HG03469 (cell line): ENCODE measurements around the gene LMTK2.

ENCODE experiments used
- ATAC-seq: cut with Tn5 transposase; IDR thresholded peaks from one replicate; pipeline ENCODE4 v1.9.1; 2021; ENCODE audit warnings: mild to moderate bottlenecking, moderate library complexity, moderate number of reproducible peaks; ENCODE audit not compliant: unreplicated experiment

Gene LMTK2

GRCh38 chr7:98171449-98171848, 64.8 kb downstream of the LMTK2 start:
- ATAC-seq, result no peak

- no peak for ATAC-seq
These were observed 67.9 kb downstream of the LMTK2 start for GRCh38 chr7:98174334-98175259.

- ATAC-seq, result no peak
These were observed 68.7 kb downstream of the LMTK2 start for GRCh38 chr7:98175260-98175940.

GRCh38 chr7:98177553-98177952, 70.9 kb downstream of the LMTK2 start:
- no peak for ATAC-seq

- no peak for ATAC-seq
These were observed 71.7 kb downstream of the LMTK2 start for GRCh38 chr7:98178321-98178720.

- ATAC-seq, result no peak
These were observed 72.3 kb downstream of the LMTK2 start for GRCh38 chr7:98178762-98179490.

- no peak for ATAC-seq
These were observed 74.1 kb downstream of the LMTK2 start for GRCh38 chr7:98180751-98181150.

GRCh38 chr7:98185101-98185500, 78.4 kb downstream of the LMTK2 start:
- ATAC-seq, result no peak

GRCh38 chr7:98186452-98187137, 79.9 kb downstream of the LMTK2 start:
- ATAC-seq, result no peak

- ATAC-seq, result no peak
These were observed 80.5 kb downstream of the LMTK2 start for GRCh38 chr7:98187138-98187502.

GRCh38 chr7:98189559-98189958, 82.9 kb downstream of the LMTK2 start:
- ATAC-seq, result no peak

GRCh38 chr7:98191668-98192431, 85.2 kb downstream of the LMTK2 start:
- ATAC-seq, result no peak

- no peak for ATAC-seq
These were observed 86.3 kb downstream of the LMTK2 start for GRCh38 chr7:98192781-98193457.

- no peak for ATAC-seq
These were observed 87.0 kb downstream of the LMTK2 start for GRCh38 chr7:98193474-98194180.

GRCh38 chr7:98194186-98194585, 87.5 kb downstream of the LMTK2 start:
- ATAC-seq, result no peak

- ATAC-seq, result no peak
These were observed 88.2 kb downstream of the LMTK2 start for GRCh38 chr7:98194672-98195457.

GRCh38 chr7:98196706-98197605, 90.3 kb downstream of the LMTK2 start:
- no peak for ATAC-seq
